ENCODE data around the gene SYNPO2.

GRCh38 chr4:119030536-119030890 is 141.9 kb downstream of the SYNPO2 start:
- TF ChIP-seq EZH2 (IDR thresholded peaks at IDR 0.05; ENCODE audit: low read depth) = no peak
- TF ChIP-seq CTCF (conservative IDR thresholded peaks at IDR 0.05) = no peak

All from PC-9 (cell line).